DMS53 (cell line): ENCODE measurements around the gene EPB41L2.
"Not testable (repeated sequence)": the region's sequence is repeated elsewhere in the genome, so short reads cannot be mapped to it uniquely, and the experiment has no call there.

ENCODE experiments used
- DNase-seq: peaks from one replicate; lab custom pipeline; 2025; lab: John Stamatoyannopoulos, UW

The EPB41L2 gene

GRCh38 chr6:130838250-130838860 lies 224.7 kb downstream of the EPB41L2 start:
- no peak for DNase-seq

- no peak for DNase-seq
Measured at GRCh38 chr6:130837067-130837466, 226.0 kb downstream of the EPB41L2 start.

GRCh38 chr6:130836055-130836640 lies 226.9 kb downstream of the EPB41L2 start:
- DNase-seq, result no peak

GRCh38 chr6:130834482-130835251 lies 228.4 kb downstream of the EPB41L2 start:
- DNase-seq, result no peak

GRCh38 chr6:130833569-130833968 lies 229.5 kb downstream of the EPB41L2 start:
- DNase-seq, result no peak

GRCh38 chr6:130831607-130832006 lies 231.4 kb downstream of the EPB41L2 start:
- DNase-seq, result no peak

GRCh38 chr6:130829333-130829910 lies 233.6 kb downstream of the EPB41L2 start:
- no peak for DNase-seq

- DNase-seq, result no peak
Measured at GRCh38 chr6:130827247-130828149, 235.5 kb downstream of the EPB41L2 start, which contains the start of gene SMLR1. SMLR1 (plus strand) TSS chr6:130827406; CDS start chr6:130827414, 8 bp downstream.

- DNase-seq, result no peak
Measured at GRCh38 chr6:130826442-130827246, 236.4 kb downstream of the EPB41L2 start.

- no peak for DNase-seq
Measured at GRCh38 chr6:130825772-130826441, 237.1 kb downstream of the EPB41L2 start.

- no peak for DNase-seq
Measured at GRCh38 chr6:130824978-130825694, 237.9 kb downstream of the EPB41L2 start.

- no peak for DNase-seq
Measured at GRCh38 chr6:130822736-130823135, 240.3 kb downstream of the EPB41L2 start.

GRCh38 chr6:130815200-130816071 lies 247.6 kb downstream of the EPB41L2 start:
- peak; percentile 75 for DNase-seq

- no peak for DNase-seq
Measured at GRCh38 chr6:130814506-130814905, 248.5 kb downstream of the EPB41L2 start.

GRCh38 chr6:130811932-130812331 lies 251.1 kb downstream of the EPB41L2 start:
- peak; percentile 14 for DNase-seq

- DNase-seq, result no peak
Measured at GRCh38 chr6:130810307-130811030, 252.6 kb downstream of the EPB41L2 start.

- not testable (repeated sequence) for DNase-seq
Measured at GRCh38 chr6:130801368-130801767, 261.7 kb downstream of the EPB41L2 start.

GRCh38 chr6:130797061-130797460 lies 266.0 kb downstream of the EPB41L2 start:
- DNase-seq, result no peak
